Endodermal cell (in vitro differentiated cells): ENCODE measurements around the gene LRRC45. TPM values are rescaled to one million over a fixed set of nuclear protein-coding genes. Genes with fewer than 3 reads are reported as not detected.

ENCODE experiments used
- DNase-seq: peaks from one replicate; pipeline ENCODE4 v3.0.0-alpha.2; 2017
- H3K27ac ChIP-seq: 2 replicates; pipeline ENCODE4 v1.5.1; 2013; ENCODE audit warnings: mild to moderate bottlenecking, low read depth, low read length, moderate library complexity
- H3K27me3 ChIP-seq: 2 replicates; pipeline ENCODE4 v1.6.1; 2013; ENCODE audit warnings: mild to moderate bottlenecking, low read length, moderate library complexity; ENCODE audit not compliant: insufficient read depth, control insufficient read depth, poor library complexity, severe bottlenecking
- H3K36me3 ChIP-seq: 2 replicates; pipeline ENCODE4 v1.7.0; 2013; ENCODE audit warnings: mild to moderate bottlenecking, low read length, moderate library complexity; ENCODE audit not compliant: control insufficient read depth, insufficient read depth
- H3K4me1 ChIP-seq: one replicate; pipeline ENCODE4 v1.7.0; 2013; ENCODE audit warnings: low read length; ENCODE audit not compliant: control insufficient read depth, insufficient read depth
- H3K4me3 ChIP-seq: 2 replicates; pipeline ENCODE4 v1.5.1; 2013; ENCODE audit warnings: mild to moderate bottlenecking, low read length, moderate library complexity
- H3K9ac ChIP-seq: 2 replicates; pipeline ENCODE4 v1.6.1; 2013; ENCODE audit warnings: mild to moderate bottlenecking, low read length, moderate library complexity; ENCODE audit not compliant: poor library complexity, severe bottlenecking; ENCODE audit errors: extremely low read depth
- H3K9me3 ChIP-seq: 2 replicates; pipeline ENCODE4 v1.6.1; 2013; ENCODE audit warnings: mild to moderate bottlenecking, low read length, moderate library complexity; ENCODE audit not compliant: control insufficient read depth
- H3K27ac Mint-ChIP-seq: 2 replicates; pipeline ENCODE4 v1.8.0; 2020; ENCODE audit warnings: mixed read lengths
- H3K27me3 Mint-ChIP-seq: 2 replicates; pipeline ENCODE4 v1.8.0; 2021; ENCODE audit warnings: mild to moderate bottlenecking, mixed read lengths; ENCODE audit not compliant: insufficient read depth
- H3K36me3 Mint-ChIP-seq: 2 replicates; pipeline ENCODE4 v1.8.0; 2020; ENCODE audit warnings: low read depth, mixed read lengths
- H3K4me1 Mint-ChIP-seq: 2 replicates; pipeline ENCODE4 v1.8.0; 2020; ENCODE audit warnings: mixed read lengths
- H3K4me3 Mint-ChIP-seq: 2 replicates; pipeline ENCODE4 v1.8.0; 2020; ENCODE audit warnings: mild to moderate bottlenecking, moderate library complexity, mixed read lengths
- H3K9me3 Mint-ChIP-seq: 2 replicates; pipeline ENCODE4 v1.8.0; 2020; ENCODE audit warnings: mild to moderate bottlenecking, mixed read lengths
- WGBS, 2 experiments: methylation state at CpG; one replicate each; pipeline versions ENCODE4 v1.1.5 to v1.1.7; 2013; ENCODE audit warnings: missing lambda C conversion rate in 2 of 2, mixed read lengths in 1 of 2; ENCODE audit not compliant: insufficient coverage in 1 of 2, insufficient read length in 1 of 2; 5-methylcytosine and 5-hydroxymethylcytosine counted together
- total RNA-seq, 2 donors: library from RNA; stranded (reverse); fragmentation: NEBNext Ultra II Directional in 1 of 2; extraction: Animal tissue kit (Norgen Biotek cat#: 25700) in 1 of 2; gene quantifications; 2 replicates in 1 of 2; 3 replicates in 1 of 2; pipeline ENCODE4 v1.2.1, GENCODE V29; 2021
- TF ChIP-seq, protein P1 (sequence below): fragments of 200-600 bp; sonication (generic); conservative IDR thresholded peaks from 2 replicates; pipeline ENCODE4 v1.5.0; 2021; ENCODE audit warnings: antibody characterized with exemption, mild to moderate bottlenecking

The LRRC45 gene
- total RNA-seq, 2 donors from 2014 or later = 35.1 to 38.9 TPM

- H3K36me3 ChIP-seq = peaks cover 3% of the 10 kb centered on the region
- no peaks in the 10 kb centered on the region for H3K4me1 ChIP-seq
- no peaks in the 10 kb centered on the region for H3K27me3 Mint-ChIP-seq
- H3K4me3 Mint-ChIP-seq = no peak overlapping the region
- H3K4me3 ChIP-seq = no peak overlapping the region
- H3K27me3 ChIP-seq = no peaks in the 10 kb centered on the region
- H3K4me1 Mint-ChIP-seq = no peaks in the 10 kb centered on the region
- TF ChIP-seq, protein P1, sequence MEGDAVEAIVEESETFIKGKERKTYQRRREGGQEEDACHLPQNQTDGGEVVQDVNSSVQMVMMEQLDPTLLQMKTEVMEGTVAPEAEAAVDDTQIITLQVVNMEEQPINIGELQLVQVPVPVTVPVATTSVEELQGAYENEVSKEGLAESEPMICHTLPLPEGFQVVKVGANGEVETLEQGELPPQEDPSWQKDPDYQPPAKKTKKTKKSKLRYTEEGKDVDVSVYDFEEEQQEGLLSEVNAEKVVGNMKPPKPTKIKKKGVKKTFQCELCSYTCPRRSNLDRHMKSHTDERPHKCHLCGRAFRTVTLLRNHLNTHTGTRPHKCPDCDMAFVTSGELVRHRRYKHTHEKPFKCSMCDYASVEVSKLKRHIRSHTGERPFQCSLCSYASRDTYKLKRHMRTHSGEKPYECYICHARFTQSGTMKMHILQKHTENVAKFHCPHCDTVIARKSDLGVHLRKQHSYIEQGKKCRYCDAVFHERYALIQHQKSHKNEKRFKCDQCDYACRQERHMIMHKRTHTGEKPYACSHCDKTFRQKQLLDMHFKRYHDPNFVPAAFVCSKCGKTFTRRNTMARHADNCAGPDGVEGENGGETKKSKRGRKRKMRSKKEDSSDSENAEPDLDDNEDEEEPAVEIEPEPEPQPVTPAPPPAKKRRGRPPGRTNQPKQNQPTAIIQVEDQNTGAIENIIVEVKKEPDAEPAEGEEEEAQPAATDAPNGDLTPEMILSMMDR = no peak
- H3K9me3 Mint-ChIP-seq = no peaks in the 10 kb centered on the region
- H3K27ac ChIP-seq = peak overlapping the region; percentile 96
- no peak overlapping the region for H3K9ac ChIP-seq
- no peaks in the 10 kb centered on the region for H3K9me3 ChIP-seq
- WGBS, 2 experiments = 77 to 87% methylated on average over 21 to 31 of the region's 31 CpGs
- DNase-seq = no peak
- H3K36me3 Mint-ChIP-seq = peaks cover 21% of the 10 kb centered on the region
- H3K27ac Mint-ChIP-seq = peak overlapping the region; percentile 61
Observed at GRCh38 chr17:81992306-81993102, 30.6 kb upstream of the LRRC45 start.

DNA sequence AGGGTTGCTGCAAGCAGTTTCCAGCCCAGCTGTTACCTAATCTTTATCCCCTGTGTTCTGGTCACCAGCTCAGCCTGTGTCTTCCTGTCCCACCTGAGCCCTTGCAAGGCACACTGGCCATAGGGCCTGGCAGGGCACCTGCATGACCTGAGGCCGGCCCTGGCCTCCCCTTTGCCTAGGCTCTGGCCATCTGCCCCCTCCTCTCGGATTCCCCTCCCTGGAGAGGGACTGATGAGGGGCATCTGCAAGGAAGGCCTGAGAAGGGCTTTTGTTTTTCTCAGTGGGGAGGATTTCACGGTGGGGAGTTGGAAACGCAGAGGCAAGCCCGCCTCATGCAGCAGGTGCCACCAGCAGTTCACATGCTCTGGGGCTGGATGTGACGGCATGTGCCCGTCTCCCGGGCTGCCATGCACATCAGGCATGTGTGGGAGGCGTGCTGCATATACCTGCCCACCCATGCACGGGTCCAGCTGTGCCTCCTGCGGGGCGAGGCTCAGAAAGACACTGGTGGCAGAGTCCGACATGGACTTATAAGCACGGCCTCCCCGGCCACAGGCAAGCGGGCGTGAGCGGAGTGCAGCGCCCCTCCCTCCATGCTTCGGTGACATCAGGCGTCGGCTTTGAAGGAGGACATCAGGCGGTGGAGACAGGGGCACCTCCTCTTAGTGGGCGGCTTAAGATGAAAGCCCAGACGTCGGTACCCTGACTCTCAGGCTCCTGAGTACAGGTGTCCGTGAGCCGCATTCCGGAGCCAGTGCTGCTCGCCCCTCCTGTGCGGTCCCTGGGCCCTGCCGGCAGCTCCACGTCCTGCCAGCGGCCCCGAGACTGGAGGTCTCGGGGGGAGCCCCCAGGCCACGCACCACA is 29.1 kb upstream of the LRRC45 start:
- Histone ChIP-seq H3K4me3 (no peak overlapping the region), H3K9me3 (no peaks in the 10 kb centered on the region), H3K27me3 (no peaks in the 10 kb centered on the region), H3K4me1 (no peaks in the 10 kb centered on the region), H3K27ac (peak overlapping the region; percentile 53), H3K9ac (no peak overlapping the region), H3K36me3 (no peaks in the 10 kb centered on the region)
- H3K4me1 Mint-ChIP-seq = no peaks in the 10 kb centered on the region
- no peaks in the 10 kb centered on the region for H3K27me3 Mint-ChIP-seq
- H3K27ac Mint-ChIP-seq = peak overlapping the region; percentile 58
- TF ChIP-seq, protein P1 = no peak
- no peaks in the 10 kb centered on the region for H3K9me3 Mint-ChIP-seq
- no peak overlapping the region for H3K4me3 Mint-ChIP-seq
- DNase-seq = no peak
- 91 to 93% methylated on average over 24 to 37 of the region's 37 CpGs for WGBS, 2 experiments
- H3K36me3 Mint-ChIP-seq = peaks cover 23% of the 10 kb centered on the region

DNA sequence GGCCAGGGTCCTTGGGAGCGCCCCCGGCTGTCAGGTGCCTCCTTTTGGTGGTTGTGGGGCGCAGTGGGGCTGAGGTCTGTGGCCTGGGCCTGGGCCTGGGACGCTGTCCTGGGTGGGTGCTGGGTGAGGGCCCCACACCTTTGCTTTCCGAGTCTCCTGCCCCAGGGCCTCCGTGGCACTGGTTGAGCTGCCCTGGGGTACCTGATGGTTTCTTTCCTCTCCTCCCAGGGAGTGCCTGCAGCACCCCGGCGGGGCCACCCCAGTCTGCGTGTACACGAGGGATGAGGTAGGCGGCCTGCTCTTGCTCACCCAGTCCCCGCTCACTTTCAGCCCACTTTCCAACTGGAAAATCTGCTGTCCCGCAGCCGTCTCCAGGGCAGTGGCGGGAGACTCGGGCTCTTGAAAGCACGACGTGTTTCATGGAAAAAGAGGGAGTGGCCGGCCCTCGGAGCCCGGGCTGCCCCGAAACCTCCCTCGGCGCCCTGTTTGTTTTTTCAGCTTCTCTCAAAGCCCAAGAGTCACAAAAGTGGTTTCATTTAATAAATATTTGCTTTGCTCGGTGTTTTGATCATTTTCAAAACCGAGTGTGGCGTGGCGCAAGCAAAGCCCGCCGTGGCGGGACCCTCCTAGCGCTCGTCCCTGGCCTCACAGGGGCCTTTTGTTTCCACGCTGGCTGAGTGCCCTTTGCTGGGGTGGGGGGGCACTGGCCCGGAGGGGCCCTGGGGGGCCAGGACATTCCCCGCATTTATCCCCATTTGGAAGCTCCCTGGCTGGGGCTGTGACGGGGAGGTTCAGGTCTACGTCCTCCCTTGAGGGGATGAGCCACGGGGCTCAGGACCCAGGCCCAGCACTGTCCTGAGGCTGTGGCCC is 28.3 kb upstream of the LRRC45 start:
- no peaks in the 10 kb centered on the region for H3K9me3 ChIP-seq
- H3K4me1 ChIP-seq = no peaks in the 10 kb centered on the region
- Mint-ChIP-seq H3K27ac (no peak overlapping the region), H3K36me3 (peaks cover 17% of the 10 kb centered on the region), H3K9me3 (no peaks in the 10 kb centered on the region), H3K4me1 (no peaks in the 10 kb centered on the region), H3K4me3 (no peak overlapping the region), H3K27me3 (no peaks in the 10 kb centered on the region)
- no peaks in the 10 kb centered on the region for H3K27me3 ChIP-seq
- H3K27ac ChIP-seq = peak overlapping the region; percentile 53
- no peak overlapping the region for H3K9ac ChIP-seq
- 94% methylated on average over 20 to 39 of the region's 39 CpGs for WGBS, 2 experiments
- H3K4me3 ChIP-seq = no peak overlapping the region
- DNase-seq = no peak
- H3K36me3 ChIP-seq = no peaks in the 10 kb centered on the region
- TF ChIP-seq, protein P1 = no peak
